Measurements from ENCODE around the gene MLXIP. TPM values are rescaled to one million over a fixed set of nuclear protein-coding genes. Genes with fewer than 3 reads are reported as not detected.

MLXIP gene
- total and polyA plus RNA-seq, 9 of the 15 experiments (the other 6 are each of a cell fraction or from before 2014, with no cell fraction given) = 2.2 to 66.3 (median 18.1) TPM

DNA sequence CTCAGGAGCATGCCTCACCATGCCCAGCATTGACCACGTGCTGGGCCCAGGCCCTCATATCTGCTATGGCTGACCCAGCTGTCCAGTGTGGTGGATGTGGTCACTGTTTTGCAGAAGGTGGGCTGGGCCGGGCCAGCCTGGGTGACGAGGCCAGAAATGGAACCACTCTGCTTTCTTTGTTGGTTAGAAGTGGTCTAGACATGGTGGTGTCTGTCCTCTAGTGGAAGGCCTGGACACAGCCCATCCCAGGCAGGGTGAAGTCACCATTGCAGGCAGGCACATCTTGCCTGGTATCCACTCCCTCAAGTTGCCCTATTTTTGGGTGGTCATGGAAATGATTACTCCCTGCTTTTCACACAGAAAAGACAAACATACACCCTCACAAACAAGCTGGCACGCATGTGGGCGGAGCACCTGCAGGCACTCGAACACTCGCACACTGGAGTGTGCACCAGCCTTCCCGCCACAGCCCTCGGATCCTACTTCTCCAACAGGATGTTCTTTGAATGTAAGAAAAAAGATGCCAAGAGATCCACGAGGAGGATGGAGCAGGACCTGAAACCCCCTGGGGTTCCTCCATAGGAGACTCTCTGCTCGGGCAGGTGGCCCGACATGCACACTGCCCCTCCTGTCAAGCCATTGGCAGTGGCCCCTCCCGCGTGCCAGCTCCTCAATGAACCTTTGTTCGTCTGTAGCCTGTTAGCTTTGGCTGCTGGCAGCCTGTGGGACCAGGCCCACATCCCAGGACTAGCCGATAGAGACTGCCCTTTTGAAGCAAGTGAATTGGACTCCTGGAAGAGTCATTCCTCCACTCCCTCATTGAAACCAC lies 38.4 kb downstream of the MLXIP start:
- no peak for DNase-seq (ENCODE audit: extremely low read depth in 1 of 4, low spot score in 3 of 4)
- H3K27ac ChIP-seq (ENCODE audit: extremely low read depth, low read depth, low read length) = no peak overlapping the region; the same call in 2 of the 3 replicates
- H4K20me1 ChIP-seq (replicated peaks; ENCODE audit: control insufficient read depth, insufficient read depth, low read length) = peaks cover 23% of the 10 kb centered on the region; the same call in 1 of the 2 replicates
- H3K9me3 ChIP-seq (replicated peaks; ENCODE audit: control insufficient read depth, insufficient read depth, low read depth, low read length) = no peaks in the 10 kb centered on the region
- no peak for FAIRE-seq
- H3K9ac ChIP-seq (ENCODE audit: insufficient read depth in 1 of 2, low read depth in 2 of 2, low read length in 2 of 2) = peak overlapping the region in 1 of 2 experiments; percentile 29; a peak in 1 of 4 replicates
- CTCF ChIA-PET (ENCODE audit: low intra/inter-chr PET ratio) = interaction anchor here (0.5 to 1.3 kb wide), 3 partner anchors 63 to 355 kb away, joined by 3 to 6 read pairs (median 3); no protein-coding TSS in a partner anchor
- peak; percentile 70 for ATAC-seq
- peaks cover 88% of the 10 kb centered on the region for H3K79me2 ChIP-seq (ENCODE audit: control insufficient read depth, insufficient read depth, low read length)
- POLR2A ChIA-PET = interaction anchor here (0.7 to 1.9 kb wide), 3 partner anchors 9 to 17 kb away, joined by 3 to 7 read pairs (median 3); no protein-coding TSS in a partner anchor
- peaks cover 1% of the 10 kb centered on the region for H3K9me1 ChIP-seq (ENCODE audit: control insufficient read depth, insufficient read depth, low read length)
- intact Hi-C loops (cut with micrococcal nuclease) (no loop called here), in situ Hi-C loops (cut with MboI) (no loop called here)
- no TSS peak for BruUV-seq (replicated peaks)
- H3K27me3 ChIP-seq (ENCODE audit: control insufficient read depth in 2 of 2, insufficient read depth in 2 of 2, low read length in 2 of 2) = no peaks in the 10 kb centered on the region
- no peak overlapping the region for H2AFZ ChIP-seq (ENCODE audit: low read depth, low read length)
- no peak overlapping the region for H3K4me2 ChIP-seq (ENCODE audit: insufficient read depth, low read length)
- peaks cover 32% of the 10 kb centered on the region; the same call in 2 of the 3 replicates for H3K36me3 ChIP-seq (ENCODE audit: control insufficient read depth, insufficient read depth, low read length)
- no peak overlapping the region for H3K4me3 ChIP-seq
- 88% methylated on average over 15 of the region's 16 CpGs for WGBS (ENCODE audit: insufficient coverage, low coverage, missing lambda C conversion rate)
- peaks cover 15 to 17% of the 10 kb centered on the region in 2 experiments; a peak in 4 of 5 replicates for H3K4me1 ChIP-seq (replicated peaks in 1 of 2; ENCODE audit: control insufficient read depth in 2 of 2, insufficient read depth in 2 of 2, low read length in 2 of 2)
- TF ChIP-seq HCFC1 (IDR thresholded peaks at IDR 0.05; ENCODE audit: low read depth, low read length) = 0 out of 2 replicates have a peak, but pooled peaks have one; percentile 14
- TF ChIP-seq ZC3H11A (IDR thresholded peaks at IDR 0.05; ENCODE audit: low read depth, low read length) = no peak
- TF ChIP-seq ZNF175 (CRISPR knock-in tag; IDR thresholded peaks at IDR 0.05; ENCODE audit: low read depth) = no peak
- TF ChIP-seq TAL1 (IDR thresholded peaks at IDR 0.05) = no peak
- TF ChIP-seq ZNF239 (CRISPR knock-in tag; IDR thresholded peaks at IDR 0.05) = no peak
- no peak for TF ChIP-seq NEUROD1 (IDR thresholded peaks at IDR 0.05; ENCODE audit: borderline replicate concordance, low read depth, low read length, partially characterized antibody)
- no peak for TF ChIP-seq ZNF263 (CRISPR knock-in tag; IDR thresholded peaks at IDR 0.05; ENCODE audit: borderline replicate concordance)
- TF ChIP-seq POLR2AphosphoS5 (IDR thresholded peaks at IDR 0.05; ENCODE audit: control insufficient read depth, insufficient read depth, low read depth, low read length) = no peak
- TF ChIP-seq, protein P1, sequence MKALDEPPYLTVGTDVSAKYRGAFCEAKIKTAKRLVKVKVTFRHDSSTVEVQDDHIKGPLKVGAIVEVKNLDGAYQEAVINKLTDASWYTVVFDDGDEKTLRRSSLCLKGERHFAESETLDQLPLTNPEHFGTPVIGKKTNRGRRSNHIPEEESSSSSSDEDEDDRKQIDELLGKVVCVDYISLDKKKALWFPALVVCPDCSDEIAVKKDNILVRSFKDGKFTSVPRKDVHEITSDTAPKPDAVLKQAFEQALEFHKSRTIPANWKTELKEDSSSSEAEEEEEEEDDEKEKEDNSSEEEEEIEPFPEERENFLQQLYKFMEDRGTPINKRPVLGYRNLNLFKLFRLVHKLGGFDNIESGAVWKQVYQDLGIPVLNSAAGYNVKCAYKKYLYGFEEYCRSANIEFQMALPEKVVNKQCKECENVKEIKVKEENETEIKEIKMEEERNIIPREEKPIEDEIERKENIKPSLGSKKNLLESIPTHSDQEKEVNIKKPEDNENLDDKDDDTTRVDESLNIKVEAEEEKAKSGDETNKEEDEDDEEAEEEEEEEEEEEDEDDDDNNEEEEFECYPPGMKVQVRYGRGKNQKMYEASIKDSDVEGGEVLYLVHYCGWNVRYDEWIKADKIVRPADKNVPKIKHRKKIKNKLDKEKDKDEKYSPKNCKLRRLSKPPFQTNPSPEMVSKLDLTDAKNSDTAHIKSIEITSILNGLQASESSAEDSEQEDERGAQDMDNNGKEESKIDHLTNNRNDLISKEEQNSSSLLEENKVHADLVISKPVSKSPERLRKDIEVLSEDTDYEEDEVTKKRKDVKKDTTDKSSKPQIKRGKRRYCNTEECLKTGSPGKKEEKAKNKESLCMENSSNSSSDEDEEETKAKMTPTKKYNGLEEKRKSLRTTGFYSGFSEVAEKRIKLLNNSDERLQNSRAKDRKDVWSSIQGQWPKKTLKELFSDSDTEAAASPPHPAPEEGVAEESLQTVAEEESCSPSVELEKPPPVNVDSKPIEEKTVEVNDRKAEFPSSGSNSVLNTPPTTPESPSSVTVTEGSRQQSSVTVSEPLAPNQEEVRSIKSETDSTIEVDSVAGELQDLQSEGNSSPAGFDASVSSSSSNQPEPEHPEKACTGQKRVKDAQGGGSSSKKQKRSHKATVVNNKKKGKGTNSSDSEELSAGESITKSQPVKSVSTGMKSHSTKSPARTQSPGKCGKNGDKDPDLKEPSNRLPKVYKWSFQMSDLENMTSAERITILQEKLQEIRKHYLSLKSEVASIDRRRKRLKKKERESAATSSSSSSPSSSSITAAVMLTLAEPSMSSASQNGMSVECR (CRISPR knock-in tag; IDR thresholded peaks at IDR 0.05) = peak; percentile 57; the same call in 1 of the 2 replicates
- TF ChIP-seq, protein P2, sequence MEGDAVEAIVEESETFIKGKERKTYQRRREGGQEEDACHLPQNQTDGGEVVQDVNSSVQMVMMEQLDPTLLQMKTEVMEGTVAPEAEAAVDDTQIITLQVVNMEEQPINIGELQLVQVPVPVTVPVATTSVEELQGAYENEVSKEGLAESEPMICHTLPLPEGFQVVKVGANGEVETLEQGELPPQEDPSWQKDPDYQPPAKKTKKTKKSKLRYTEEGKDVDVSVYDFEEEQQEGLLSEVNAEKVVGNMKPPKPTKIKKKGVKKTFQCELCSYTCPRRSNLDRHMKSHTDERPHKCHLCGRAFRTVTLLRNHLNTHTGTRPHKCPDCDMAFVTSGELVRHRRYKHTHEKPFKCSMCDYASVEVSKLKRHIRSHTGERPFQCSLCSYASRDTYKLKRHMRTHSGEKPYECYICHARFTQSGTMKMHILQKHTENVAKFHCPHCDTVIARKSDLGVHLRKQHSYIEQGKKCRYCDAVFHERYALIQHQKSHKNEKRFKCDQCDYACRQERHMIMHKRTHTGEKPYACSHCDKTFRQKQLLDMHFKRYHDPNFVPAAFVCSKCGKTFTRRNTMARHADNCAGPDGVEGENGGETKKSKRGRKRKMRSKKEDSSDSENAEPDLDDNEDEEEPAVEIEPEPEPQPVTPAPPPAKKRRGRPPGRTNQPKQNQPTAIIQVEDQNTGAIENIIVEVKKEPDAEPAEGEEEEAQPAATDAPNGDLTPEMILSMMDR (IDR thresholded peaks at IDR 0.05 in 2 of 3, conservative IDR thresholded peaks at IDR 0.05 in 1 of 3; ENCODE audit: insufficient read depth in 2 of 3, low read depth in 1 of 3, low read length in 3 of 3) = peak; percentile 20 to 50 (median 47); a peak in 4 of 6 replicates
- no peak for TF ChIP-seq SLC30A9 (CRISPR knock-in tag; IDR thresholded peaks at IDR 0.05)
- TF ChIP-seq, protein P3, sequence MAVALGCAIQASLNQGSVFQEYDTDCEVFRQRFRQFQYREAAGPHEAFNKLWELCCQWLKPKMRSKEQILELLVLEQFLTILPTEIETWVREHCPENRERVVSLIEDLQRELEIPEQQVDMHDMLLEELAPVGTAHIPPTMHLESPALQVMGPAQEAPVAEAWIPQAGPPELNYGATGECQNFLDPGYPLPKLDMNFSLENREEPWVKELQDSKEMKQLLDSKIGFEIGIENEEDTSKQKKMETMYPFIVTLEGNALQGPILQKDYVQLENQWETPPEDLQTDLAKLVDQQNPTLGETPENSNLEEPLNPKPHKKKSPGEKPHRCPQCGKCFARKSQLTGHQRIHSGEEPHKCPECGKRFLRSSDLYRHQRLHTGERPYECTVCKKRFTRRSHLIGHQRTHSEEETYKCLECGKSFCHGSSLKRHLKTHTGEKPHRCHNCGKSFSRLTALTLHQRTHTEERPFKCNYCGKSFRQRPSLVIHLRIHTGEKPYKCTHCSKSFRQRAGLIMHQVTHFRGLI (CRISPR knock-in tag; IDR thresholded peaks at IDR 0.05) = no peak

Measured in K562 (cell line).